GM23338 (cell line): ENCODE results near the gene CCR7. TPM values are rescaled to one million over a fixed set of nuclear protein-coding genes. Genes with fewer than 3 reads are reported as not detected.

Experiments used
- ATAC-seq: fragments of 200-7000 bp; cut with Tn5 transposase; 3 replicates; pipeline ENCODE4 v1.9.1; 2020
- DNase-seq: peaks from one replicate; pipeline ENCODE4 v3.0.0-alpha.2; 2015; ENCODE audit warnings: low spot score
- H2AFZ ChIP-seq: fragments of 200-600 bp; sonication (generic); 2 replicates; pipeline ENCODE4 v1.8.0; 2016; ENCODE audit warnings: antibody characterized with exemption, mild to moderate bottlenecking, moderate library complexity
- H3F3A ChIP-seq: fragments of 200-600 bp; sonication (generic); replicated peaks from 2 replicates; pipeline ENCODE4 v1.8.0; 2017; ENCODE audit warnings: antibody characterized with exemption, mixed run types, low read depth
- H3K27ac ChIP-seq: fragments of 200-600 bp; sonication (generic); 2 replicates; pipeline ENCODE4 v1.6.1; 2016; ENCODE audit warnings: low read depth
- H3K27me3 ChIP-seq: fragments of 200-600 bp; sonication (generic); 2 replicates; pipeline ENCODE4 v1.8.0; 2016; ENCODE audit warnings: mild to moderate bottlenecking, mixed run types, moderate library complexity; ENCODE audit not compliant: insufficient read depth
- H3K36me3 ChIP-seq: fragments of 200-600 bp; sonication (generic); 2 replicates; pipeline ENCODE4 v1.8.0; 2016; ENCODE audit warnings: mild to moderate bottlenecking; ENCODE audit not compliant: insufficient read depth
- H3K4me1 ChIP-seq: fragments of 200-600 bp; sonication (generic); 2 replicates; pipeline ENCODE4 v1.8.0; 2016; ENCODE audit warnings: mild to moderate bottlenecking, moderate library complexity; ENCODE audit not compliant: insufficient read depth
- H3K4me2 ChIP-seq: fragments of 200-600 bp; sonication (generic); 2 replicates; pipeline ENCODE4 v1.7.1; 2017; ENCODE audit warnings: mixed run types
- H3K4me3 ChIP-seq: fragments of 200-600 bp; sonication (generic); 2 replicates; pipeline ENCODE4 v1.6.1; 2016; ENCODE audit warnings: mixed run types
- H3K79me2 ChIP-seq: fragments of 200-600 bp; sonication (generic); replicated peaks from 2 replicates; pipeline ENCODE4 v1.8.0; 2017; ENCODE audit warnings: mild to moderate bottlenecking; ENCODE audit not compliant: insufficient read depth
- H3K9me2 ChIP-seq: fragments of 200-600 bp; sonication (generic); 2 replicates; pipeline ENCODE4 v1.8.0; 2017; ENCODE audit not compliant: insufficient read depth
- H4K20me1 ChIP-seq: fragments of 200-600 bp; sonication (generic); replicated peaks from 2 replicates; pipeline ENCODE4 v1.8.0; 2017; ENCODE audit warnings: mild to moderate bottlenecking; ENCODE audit not compliant: insufficient read depth
- H3K27ac Mint-ChIP-seq: 2 replicates; pipeline ENCODE4 v1.8.0; 2020; ENCODE audit warnings: inconsistent platforms, mild to moderate bottlenecking, moderate library complexity, mixed read lengths
- H3K27me3 Mint-ChIP-seq: 3 replicates; pipeline ENCODE4 v1.8.0; 2022; ENCODE audit warnings: low read depth, mild to moderate bottlenecking, moderate library complexity, mixed read lengths, inconsistent platforms; ENCODE audit not compliant: insufficient read depth, poor library complexity
- H3K36me3 Mint-ChIP-seq: 3 replicates; pipeline ENCODE4 v1.8.0; 2021; ENCODE audit warnings: low read depth, mild to moderate bottlenecking, inconsistent platforms, moderate library complexity, mixed read lengths
- H3K4me1 Mint-ChIP-seq: 3 replicates; pipeline ENCODE4 v1.8.0; 2020; ENCODE audit warnings: mild to moderate bottlenecking, inconsistent platforms, mixed read lengths
- H3K4me3 Mint-ChIP-seq: 3 replicates; pipeline ENCODE4 v1.8.0; 2021; ENCODE audit warnings: moderate library complexity, mild to moderate bottlenecking, inconsistent platforms, mixed read lengths
- H3K9me3 Mint-ChIP-seq: 3 replicates; pipeline ENCODE4 v1.8.0; 2020; ENCODE audit warnings: moderate library complexity, mild to moderate bottlenecking, inconsistent platforms, mixed read lengths
- CREB1 ChIP-seq: fragments of 250-450 bp; sonication (Bioruptor Pico); IDR thresholded peaks from 2 replicates; pipeline ENCODE4 v1.5.0; 2020; ENCODE audit warnings: low read depth, mild to moderate bottlenecking, moderate library complexity
- ETS1 ChIP-seq: IDR thresholded peaks from 2 replicates; pipeline ENCODE4 v1.6.1; 2016; ENCODE audit warnings: antibody characterized with exemption
- EZH2 ChIP-seq: fragments of 200-600 bp; sonication (generic); IDR thresholded peaks from one replicate; pipeline ENCODE4 v1.8.0; 2017; ENCODE audit warnings: antibody characterized with exemption, mild to moderate bottlenecking, low read depth; ENCODE audit not compliant: unreplicated experiment
- JUNB ChIP-seq: IDR thresholded peaks from one replicate; pipeline ENCODE4 v1.6.1; 2016; ENCODE audit warnings: antibody characterized with exemption; ENCODE audit not compliant: unreplicated experiment
- POLR2AphosphoS5 ChIP-seq: IDR thresholded peaks from 2 replicates; pipeline ENCODE4 v1.6.1; 2016; ENCODE audit warnings: antibody characterized with exemption, low read depth
- REST ChIP-seq: IDR thresholded peaks from one replicate; pipeline ENCODE4 v1.6.1; 2018; ENCODE audit warnings: antibody characterized with exemption; ENCODE audit not compliant: unreplicated experiment
- ZNF114 ChIP-seq: fragments of 250-450 bp; sonication (Bioruptor Pico); IDR thresholded peaks from 2 replicates; pipeline ENCODE4 v1.5.0; 2020; ENCODE audit warnings: mild to moderate bottlenecking, moderate library complexity
- polyA plus RNA-seq: library from polyadenylated mRNA; unstranded; fragments of >200 nt; fragmentation: Nextera tagmentation; extraction: Ambion mirVana; gene quantifications from 2 replicates; pipeline ENCODE4 v1.2.1, GENCODE V29; 2016
- total RNA-seq: library from RNA; depleted of rRNA; stranded (reverse); fragments of >200 nt; shearing (Covaris generic); gene quantifications from 2 replicates; pipeline ENCODE4 v1.2.3, GENCODE V29; 2014
- TF ChIP-seq, protein P1 (sequence below), 2 experiments: fragments of 200-600 bp in 1 of 2; sonication (generic) in 1 of 2; conservative IDR thresholded peaks; 2 replicates each; pipeline versions ENCODE4 v1.5.1 to v1.6.1; 2016 to 2017; ENCODE audit warnings: antibody characterized with exemption in 2 of 2, low read depth in 2 of 2, mild to moderate bottlenecking in 2 of 2, moderate library complexity in 1 of 2

CCR7 gene
- total and polyA plus RNA-seq, 2 experiments from 2014 or later: 0.37 to 0.59 TPM

DNA sequence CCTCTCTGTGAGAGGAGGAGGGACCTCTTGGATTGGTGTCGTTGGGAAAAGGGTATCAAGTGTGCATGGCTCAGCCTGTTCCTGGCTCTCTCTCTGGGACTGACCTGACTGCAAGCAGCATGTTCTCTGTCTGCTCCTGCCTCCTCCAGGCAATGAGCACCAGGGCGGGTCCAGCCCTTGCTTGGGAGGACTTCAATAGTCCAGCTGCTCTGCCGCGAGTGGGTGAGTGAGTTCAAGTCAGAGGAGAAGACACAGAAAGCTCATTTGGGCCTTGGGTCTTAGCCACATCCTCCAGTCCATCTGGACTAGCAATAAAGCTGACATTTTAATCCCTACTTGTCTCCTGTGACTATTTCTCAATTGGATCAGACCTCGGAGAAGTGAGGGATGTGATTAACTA, 38.6 kb downstream of the CCR7 start:
- 0 out of 2 replicates have a peak overlapping the region, but pooled peaks have one; percentile 56 for H2AFZ ChIP-seq
- H3K4me3 Mint-ChIP-seq: no peak overlapping the region
- ATAC-seq: no peak; the same call in 2 of the 3 replicates

GRCh38 chr17:40525294-40525693, 40.0 kb downstream of the CCR7 start:
- no peaks in the 10 kb centered on the region for H3F3A ChIP-seq
- no peak for ATAC-seq
- Mint-ChIP-seq H3K36me3 (peaks cover 5% of the 10 kb centered on the region; the same call in 1 of the 3 replicates), H3K9me3 (peaks cover 14% of the 10 kb centered on the region), H3K4me3 (no peak overlapping the region), H3K27me3 (peaks cover 9% of the 10 kb centered on the region), H3K4me1 (peaks cover under 1% of the 10 kb centered on the region; the same call in 1 of the 3 replicates), H3K27ac (no peak overlapping the region)
- no peaks in the 10 kb centered on the region for H3K9me2 ChIP-seq
- no peaks in the 10 kb centered on the region for H3K79me2 ChIP-seq
- no peak for DNase-seq
- no peaks in the 10 kb centered on the region for H3K27me3 ChIP-seq
- H3K36me3 ChIP-seq: no peaks in the 10 kb centered on the region
- no peak overlapping the region for H3K4me3 ChIP-seq
- H3K4me1 ChIP-seq: no peaks in the 10 kb centered on the region; the same call in 1 of the 2 replicates
- H2AFZ ChIP-seq: no peak overlapping the region
- H3K27ac ChIP-seq: no peak overlapping the region
- no peaks in the 10 kb centered on the region for H4K20me1 ChIP-seq
- H3K4me2 ChIP-seq: no peak overlapping the region
- TF ChIP-seq POLR2AphosphoS5 (no peak), CREB1 (CRISPR knock-in tag) (no peak), EZH2 (no peak), ZNF114 (no peak), REST (no peak), JUNB (no peak)
- TF ChIP-seq, protein P1, sequence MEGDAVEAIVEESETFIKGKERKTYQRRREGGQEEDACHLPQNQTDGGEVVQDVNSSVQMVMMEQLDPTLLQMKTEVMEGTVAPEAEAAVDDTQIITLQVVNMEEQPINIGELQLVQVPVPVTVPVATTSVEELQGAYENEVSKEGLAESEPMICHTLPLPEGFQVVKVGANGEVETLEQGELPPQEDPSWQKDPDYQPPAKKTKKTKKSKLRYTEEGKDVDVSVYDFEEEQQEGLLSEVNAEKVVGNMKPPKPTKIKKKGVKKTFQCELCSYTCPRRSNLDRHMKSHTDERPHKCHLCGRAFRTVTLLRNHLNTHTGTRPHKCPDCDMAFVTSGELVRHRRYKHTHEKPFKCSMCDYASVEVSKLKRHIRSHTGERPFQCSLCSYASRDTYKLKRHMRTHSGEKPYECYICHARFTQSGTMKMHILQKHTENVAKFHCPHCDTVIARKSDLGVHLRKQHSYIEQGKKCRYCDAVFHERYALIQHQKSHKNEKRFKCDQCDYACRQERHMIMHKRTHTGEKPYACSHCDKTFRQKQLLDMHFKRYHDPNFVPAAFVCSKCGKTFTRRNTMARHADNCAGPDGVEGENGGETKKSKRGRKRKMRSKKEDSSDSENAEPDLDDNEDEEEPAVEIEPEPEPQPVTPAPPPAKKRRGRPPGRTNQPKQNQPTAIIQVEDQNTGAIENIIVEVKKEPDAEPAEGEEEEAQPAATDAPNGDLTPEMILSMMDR (conservative IDR thresholded peaks at IDR 0.05; ENCODE audit: low read depth in 2 of 2): no peak

More for the DNA sequence above, 38.6 kb downstream of the CCR7 start:
- TF ChIP-seq, protein P1 (conservative IDR thresholded peaks at IDR 0.05; ENCODE audit: low read depth in 2 of 2): peak in 1 of 2 experiments; percentile 9; a peak in 1 of 4 replicates
- TF ChIP-seq ETS1: no peak
- no peaks in the 10 kb centered on the region for H4K20me1 ChIP-seq
- peaks cover 5% of the 10 kb centered on the region; the same call in 1 of the 3 replicates for H3K36me3 Mint-ChIP-seq
- no peaks in the 10 kb centered on the region for H3K27me3 ChIP-seq
- H3K4me2 ChIP-seq: no peak overlapping the region
- peaks cover 7% of the 10 kb centered on the region for H3K27me3 Mint-ChIP-seq
- H3K27ac ChIP-seq: no peak overlapping the region
- no peaks in the 10 kb centered on the region for H3K79me2 ChIP-seq
- no peak for DNase-seq
- peaks cover 14% of the 10 kb centered on the region for H3K9me3 Mint-ChIP-seq
- no peaks in the 10 kb centered on the region for H3K9me2 ChIP-seq
- H3K36me3 ChIP-seq: no peaks in the 10 kb centered on the region
- no peaks in the 10 kb centered on the region for H3F3A ChIP-seq
- no peak overlapping the region for H3K4me3 ChIP-seq
- no peaks in the 10 kb centered on the region for H3K4me1 ChIP-seq
- H3K4me1 Mint-ChIP-seq: peaks cover 7% of the 10 kb centered on the region; the same call in 1 of the 3 replicates
- no peak overlapping the region for H3K27ac Mint-ChIP-seq
